HepG2 (cell line): ENCODE results near the gene ZKSCAN1. TPM values are rescaled to one million over a fixed set of nuclear protein-coding genes. Genes with fewer than 3 reads are reported as not detected.
A peak's percentile ranks its signal among the peaks of the same experiment; 100 is the strongest.

Experiments used
- AGO1 ChIP-seq: fragments of 200-400 bp; formaldehyde crosslinking; IDR thresholded peaks from 2 replicates; pipeline ENCODE4 v1.6.1; 2017; ENCODE audit warnings: mild to moderate bottlenecking, low read depth, low read length, moderate library complexity; ENCODE audit not compliant: poor library complexity, severe bottlenecking
- CEBPB ChIP-seq: IDR thresholded peaks from 2 replicates; pipeline ENCODE4 v1.6.1; 2011; ENCODE audit warnings: low read depth, low read length, improper control_type of control experiment, borderline replicate concordance
- DR1 ChIP-seq: sonication (generic); formaldehyde crosslinking; IDR thresholded peaks from 2 replicates; pipeline ENCODE4 v1.8.0; 2021; ENCODE audit warnings: mild to moderate bottlenecking, missing genetic modification reagents, inconsistent platforms
- GRHL1 ChIP-seq: sonication (generic); formaldehyde crosslinking; conservative IDR thresholded peaks from 2 replicates; pipeline ENCODE4 v1.8.0; 2022; ENCODE audit warnings: missing genetic modification reagents
- HDAC6 ChIP-seq: fragments of 200-600 bp; sonication (generic); IDR thresholded peaks from 2 replicates; pipeline ENCODE4 v1.7.0; 2017; ENCODE audit warnings: mild to moderate bottlenecking, antibody characterized with exemption, low read length, low read depth
- JUND ChIP-seq: sonication (generic); formaldehyde crosslinking; IDR thresholded peaks from 2 replicates; pipeline ENCODE4 v1.8.0; 2022; ENCODE audit warnings: mild to moderate bottlenecking, missing genetic modification reagents
- PATZ1 ChIP-seq: sonication (generic); formaldehyde crosslinking; IDR thresholded peaks from 2 replicates; pipeline ENCODE4 v1.4.0; 2020; ENCODE audit warnings: missing genetic modification reagents
- PHF8 ChIP-seq: sonication (generic); formaldehyde crosslinking; IDR thresholded peaks from 2 replicates; pipeline ENCODE4 v1.5.0; 2020; ENCODE audit warnings: missing genetic modification reagents
- SP5 ChIP-seq: IDR thresholded peaks from 2 replicates; pipeline ENCODE4 v1.6.1; 2016; ENCODE audit warnings: low read depth, borderline replicate concordance
- SUZ12 ChIP-seq: fragments of 150-350 bp; IDR thresholded peaks from 2 replicates; pipeline ENCODE4 v1.6.1; 2014; ENCODE audit warnings: low read depth, low read length
- ZBTB20 ChIP-seq: sonication (generic); formaldehyde crosslinking; IDR thresholded peaks from 2 replicates; pipeline ENCODE4 v1.8.1; 2023; ENCODE audit warnings: missing genetic modification reagents, low read depth, mild to moderate bottlenecking, borderline replicate concordance
- ZNF20 ChIP-seq: sonication (generic); formaldehyde crosslinking; IDR thresholded peaks from 2 replicates; pipeline ENCODE4 v1.4.0; 2020; ENCODE audit warnings: mild to moderate bottlenecking, moderate library complexity, missing genetic modification reagents
- ZNF431 ChIP-seq: sonication (generic); formaldehyde crosslinking; IDR thresholded peaks from 2 replicates; pipeline ENCODE4 v1.9.0; 2022; ENCODE audit warnings: missing genetic modification reagents, low read depth, mild to moderate bottlenecking, borderline replicate concordance
- ZNF44 ChIP-seq: sonication (generic); formaldehyde crosslinking; IDR thresholded peaks from 2 replicates; pipeline ENCODE4 v1.5.1; 2020; ENCODE audit warnings: mild to moderate bottlenecking, missing genetic modification reagents
- ZNF564 ChIP-seq: sonication (generic); formaldehyde crosslinking; IDR thresholded peaks from 2 replicates; pipeline ENCODE4 v1.8.1; 2023; ENCODE audit warnings: mild to moderate bottlenecking, missing genetic modification reagents
- ZNF619 ChIP-seq: sonication (generic); formaldehyde crosslinking; IDR thresholded peaks from 2 replicates; pipeline ENCODE4 v1.4.0; 2020; ENCODE audit warnings: mild to moderate bottlenecking, missing genetic modification reagents
- ZNF724P ChIP-seq: sonication (generic); formaldehyde crosslinking; IDR thresholded peaks from 2 replicates; pipeline ENCODE4 v1.8.0; 2022; ENCODE audit warnings: missing genetic modification reagents, borderline replicate concordance
- ZNF83 ChIP-seq: sonication (generic); formaldehyde crosslinking; IDR thresholded peaks from 2 replicates; pipeline ENCODE4 v1.4.0; 2020; ENCODE audit warnings: missing genetic modification reagents, mild to moderate bottlenecking, borderline replicate concordance
- polyA plus RNA-seq, 8 experiments: library from polyadenylated mRNA; depleted of rRNA in 3 of 8; stranded (reverse) in 7 of 8; unstranded in 1 of 8; fragments of >200 nt; fragmentation: Illumina TruSeq in 4 of 8; extraction: Trizol in 4 of 8; gene quantifications; 2 replicates each; pipeline versions ENCODE4 v1.2.1 to v1.2.3, GENCODE V29; 2011 to 2016; ENCODE audit warnings: low read depth in 4 of 8, missing spikeins in 1 of 8, mixed read lengths in 1 of 8; ENCODE audit not compliant: insufficient read depth in 1 of 8
- total RNA-seq, 5 experiments: library from RNA; depleted of rRNA; stranded (reverse); fragments of >200 nt; fragmentation: Illumina TruSeq; extraction: Trizol; gene quantifications; 2 replicates each; pipeline ENCODE4 v1.2.3, GENCODE V29; 2016; ENCODE audit warnings: low read depth in 1 of 5
- TF ChIP-seq, protein P1 (sequence below): sonication (generic); formaldehyde crosslinking; IDR thresholded peaks from 2 replicates; pipeline ENCODE4 v1.8.1; 2023; ENCODE audit warnings: missing genetic modification reagents, mild to moderate bottlenecking, borderline replicate concordance
- TF ChIP-seq, protein P2 (sequence below): sonication (generic); formaldehyde crosslinking; IDR thresholded peaks from 2 replicates; pipeline ENCODE4 v1.4.0; 2020; ENCODE audit warnings: missing genetic modification reagents
- TF ChIP-seq, protein P3 (sequence below): sonication (generic); formaldehyde crosslinking; IDR thresholded peaks from 2 replicates; pipeline ENCODE4 v1.5.1; 2020; ENCODE audit warnings: missing genetic modification reagents, mild to moderate bottlenecking, borderline replicate concordance

Gene ZKSCAN1
- total and polyA plus RNA-seq, 2 of the 13 experiments (the other 11 are each of a cell fraction or from before 2014, with no cell fraction given) = 46.4 to 60.6 TPM

- TF ChIP-seq, protein P1, sequence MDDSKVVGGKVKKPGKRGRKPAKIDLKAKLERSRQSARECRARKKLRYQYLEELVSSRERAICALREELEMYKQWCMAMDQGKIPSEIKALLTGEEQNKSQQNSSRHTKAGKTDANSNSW (CRISPR knock-in tag) = peak; percentile 77; the same call in 1 of the 2 replicates
- TF ChIP-seq, protein P2, sequence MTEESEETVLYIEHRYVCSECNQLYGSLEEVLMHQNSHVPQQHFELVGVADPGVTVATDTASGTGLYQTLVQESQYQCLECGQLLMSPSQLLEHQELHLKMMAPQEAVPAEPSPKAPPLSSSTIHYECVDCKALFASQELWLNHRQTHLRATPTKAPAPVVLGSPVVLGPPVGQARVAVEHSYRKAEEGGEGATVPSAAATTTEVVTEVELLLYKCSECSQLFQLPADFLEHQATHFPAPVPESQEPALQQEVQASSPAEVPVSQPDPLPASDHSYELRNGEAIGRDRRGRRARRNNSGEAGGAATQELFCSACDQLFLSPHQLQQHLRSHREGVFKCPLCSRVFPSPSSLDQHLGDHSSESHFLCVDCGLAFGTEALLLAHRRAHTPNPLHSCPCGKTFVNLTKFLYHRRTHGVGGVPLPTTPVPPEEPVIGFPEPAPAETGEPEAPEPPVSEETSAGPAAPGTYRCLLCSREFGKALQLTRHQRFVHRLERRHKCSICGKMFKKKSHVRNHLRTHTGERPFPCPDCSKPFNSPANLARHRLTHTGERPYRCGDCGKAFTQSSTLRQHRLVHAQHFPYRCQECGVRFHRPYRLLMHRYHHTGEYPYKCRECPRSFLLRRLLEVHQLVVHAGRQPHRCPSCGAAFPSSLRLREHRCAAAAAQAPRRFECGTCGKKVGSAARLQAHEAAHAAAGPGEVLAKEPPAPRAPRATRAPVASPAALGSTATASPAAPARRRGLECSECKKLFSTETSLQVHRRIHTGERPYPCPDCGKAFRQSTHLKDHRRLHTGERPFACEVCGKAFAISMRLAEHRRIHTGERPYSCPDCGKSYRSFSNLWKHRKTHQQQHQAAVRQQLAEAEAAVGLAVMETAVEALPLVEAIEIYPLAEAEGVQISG (CRISPR knock-in tag) = peak; percentile 100
- no peak for TF ChIP-seq CEBPB
- TF ChIP-seq SP5 (CRISPR knock-in tag) = peak; percentile 51; the same call in 1 of the 2 replicates
- TF ChIP-seq DR1 (CRISPR knock-in tag) = no peak; the same call in 1 of the 2 replicates
- TF ChIP-seq JUND (CRISPR knock-in tag) = 0 out of 2 replicates have a peak, but pooled peaks have one; percentile 42
- peak; percentile 85; the same call in 1 of the 2 replicates for TF ChIP-seq ZNF44 (CRISPR knock-in tag)
- TF ChIP-seq, protein P3, sequence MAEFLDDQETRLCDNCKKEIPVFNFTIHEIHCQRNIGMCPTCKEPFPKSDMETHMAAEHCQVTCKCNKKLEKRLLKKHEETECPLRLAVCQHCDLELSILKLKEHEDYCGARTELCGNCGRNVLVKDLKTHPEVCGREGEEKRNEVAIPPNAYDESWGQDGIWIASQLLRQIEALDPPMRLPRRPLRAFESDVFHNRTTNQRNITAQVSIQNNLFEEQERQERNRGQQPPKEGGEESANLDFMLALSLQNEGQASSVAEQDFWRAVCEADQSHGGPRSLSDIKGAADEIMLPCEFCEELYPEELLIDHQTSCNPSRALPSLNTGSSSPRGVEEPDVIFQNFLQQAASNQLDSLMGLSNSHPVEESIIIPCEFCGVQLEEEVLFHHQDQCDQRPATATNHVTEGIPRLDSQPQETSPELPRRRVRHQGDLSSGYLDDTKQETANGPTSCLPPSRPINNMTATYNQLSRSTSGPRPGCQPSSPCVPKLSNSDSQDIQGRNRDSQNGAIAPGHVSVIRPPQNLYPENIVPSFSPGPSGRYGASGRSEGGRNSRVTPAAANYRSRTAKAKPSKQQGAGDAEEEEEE = no peak
- no peak for TF ChIP-seq ZNF20 (CRISPR knock-in tag)
- TF ChIP-seq ZNF724P (CRISPR knock-in tag) = no peak
- peak; percentile 92; the same call in 1 of the 2 replicates for TF ChIP-seq ZBTB20 (CRISPR knock-in tag)
- TF ChIP-seq ZNF619 (CRISPR knock-in tag) = 0 out of 2 replicates have a peak, but pooled peaks have one; percentile 64
- no peak for TF ChIP-seq HDAC6
- TF ChIP-seq GRHL1 (CRISPR knock-in tag) = no peak
- peak; percentile 81 for TF ChIP-seq ZNF564 (CRISPR knock-in tag)
- no peak for TF ChIP-seq SUZ12
- peak; percentile 74 for TF ChIP-seq AGO1
- peak; percentile 78 for TF ChIP-seq PHF8
- no peak for TF ChIP-seq ZNF83 (CRISPR knock-in tag)
- TF ChIP-seq PATZ1 = peak; percentile 68
- TF ChIP-seq ZNF431 (CRISPR knock-in tag) = no peak
Measured at GRCh38 chr7:99997545-99998137, 17.8 kb upstream of the ZKSCAN1 start (continued).
